ENCODE data around the gene PDK2.
"Not testable (repeated sequence)": the region's sequence is repeated elsewhere in the genome, so short reads cannot be mapped to it uniquely, and the experiment has no call there.

Gene PDK2

DNA sequence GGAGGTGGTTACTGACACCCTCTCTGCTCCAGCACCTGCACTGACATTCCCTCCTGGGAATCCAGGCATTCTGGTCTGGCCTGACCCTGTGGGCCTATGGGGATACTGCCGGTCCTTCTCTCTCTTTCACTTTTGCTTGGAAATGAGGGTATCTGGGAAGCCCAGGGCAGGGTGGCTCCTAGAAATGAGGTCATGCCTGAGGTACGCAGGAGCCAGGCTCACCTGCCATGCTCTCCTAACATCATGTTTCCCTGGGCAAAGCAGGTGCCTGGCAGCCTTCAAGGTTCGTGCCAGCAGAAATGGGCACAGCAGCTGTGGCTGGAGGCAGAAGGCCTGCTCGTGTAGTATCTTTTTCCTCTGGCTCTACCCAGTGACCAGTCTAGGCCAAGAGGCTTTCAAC lies 35.9 kb upstream of the PDK2 start:
- Histone ChIP-seq H2AFZ (no peak overlapping the region), H3K4me2 (ENCODE audit: low read length) (no peak overlapping the region), H3K79me2 (no peaks in the 10 kb centered on the region), H3K27me3 (ENCODE audit: control insufficient read depth, insufficient read depth, low read length) (no peaks in the 10 kb centered on the region), H3K4me1 (peaks cover 18% of the 10 kb centered on the region), H3K9me3 (ENCODE audit: control insufficient read depth, low read length) (no peaks in the 10 kb centered on the region), H3K36me3 (ENCODE audit: control insufficient read depth, insufficient read depth, low read length) (no peaks in the 10 kb centered on the region), H3K4me3 (ENCODE audit: low read depth, low read length) (no peak overlapping the region), H3K27ac (no peak overlapping the region), H3K9ac (no peak overlapping the region)
- TF ChIP-seq, protein P1, sequence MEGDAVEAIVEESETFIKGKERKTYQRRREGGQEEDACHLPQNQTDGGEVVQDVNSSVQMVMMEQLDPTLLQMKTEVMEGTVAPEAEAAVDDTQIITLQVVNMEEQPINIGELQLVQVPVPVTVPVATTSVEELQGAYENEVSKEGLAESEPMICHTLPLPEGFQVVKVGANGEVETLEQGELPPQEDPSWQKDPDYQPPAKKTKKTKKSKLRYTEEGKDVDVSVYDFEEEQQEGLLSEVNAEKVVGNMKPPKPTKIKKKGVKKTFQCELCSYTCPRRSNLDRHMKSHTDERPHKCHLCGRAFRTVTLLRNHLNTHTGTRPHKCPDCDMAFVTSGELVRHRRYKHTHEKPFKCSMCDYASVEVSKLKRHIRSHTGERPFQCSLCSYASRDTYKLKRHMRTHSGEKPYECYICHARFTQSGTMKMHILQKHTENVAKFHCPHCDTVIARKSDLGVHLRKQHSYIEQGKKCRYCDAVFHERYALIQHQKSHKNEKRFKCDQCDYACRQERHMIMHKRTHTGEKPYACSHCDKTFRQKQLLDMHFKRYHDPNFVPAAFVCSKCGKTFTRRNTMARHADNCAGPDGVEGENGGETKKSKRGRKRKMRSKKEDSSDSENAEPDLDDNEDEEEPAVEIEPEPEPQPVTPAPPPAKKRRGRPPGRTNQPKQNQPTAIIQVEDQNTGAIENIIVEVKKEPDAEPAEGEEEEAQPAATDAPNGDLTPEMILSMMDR (IDR thresholded peaks at IDR 0.05), result no peak

DNA sequence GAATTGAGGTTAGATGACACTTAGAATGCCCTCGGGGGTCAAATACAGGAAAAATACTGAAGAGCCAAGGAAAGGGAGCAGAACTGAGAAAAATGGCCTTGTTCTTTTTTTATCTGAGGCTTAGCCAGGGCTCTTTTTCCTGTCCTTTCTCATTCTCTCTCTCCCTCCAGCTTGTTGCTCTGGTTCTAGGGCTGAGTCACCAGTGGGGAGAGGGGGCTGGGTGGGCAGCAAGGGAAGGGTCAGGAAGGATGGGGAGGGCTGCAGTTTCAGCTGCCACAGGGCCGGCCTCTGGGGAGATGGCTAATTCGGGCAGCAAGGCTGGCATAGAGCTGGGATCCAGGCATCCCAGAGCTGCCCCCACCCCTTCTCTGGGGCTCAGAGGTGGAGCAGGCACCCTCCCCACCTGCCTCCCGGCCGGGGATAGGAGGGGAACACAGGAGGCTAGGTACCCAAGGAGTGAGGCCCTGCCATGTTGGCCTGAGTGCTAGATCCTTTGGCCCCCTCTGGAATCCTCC lies 35.3 kb upstream of the PDK2 start:
- no peaks in the 10 kb centered on the region for H3K79me2 ChIP-seq
- H3K36me3 ChIP-seq (ENCODE audit: control insufficient read depth, insufficient read depth, low read length), result no peaks in the 10 kb centered on the region
- H3K27me3 ChIP-seq (ENCODE audit: control insufficient read depth, insufficient read depth, low read length), result no peaks in the 10 kb centered on the region
- H3K9me3 ChIP-seq (ENCODE audit: control insufficient read depth, low read length), result no peaks in the 10 kb centered on the region
- H3K4me1 ChIP-seq, result peaks cover 18% of the 10 kb centered on the region
- no peak overlapping the region for H3K9ac ChIP-seq
- no peak overlapping the region for H3K4me3 ChIP-seq (ENCODE audit: low read depth, low read length)
- no peak overlapping the region for H2AFZ ChIP-seq
- TF ChIP-seq, protein P1 (IDR thresholded peaks at IDR 0.05), result no peak
- no peak overlapping the region for H3K4me2 ChIP-seq (ENCODE audit: low read length)
- H3K27ac ChIP-seq, result no peak overlapping the region

DNA sequence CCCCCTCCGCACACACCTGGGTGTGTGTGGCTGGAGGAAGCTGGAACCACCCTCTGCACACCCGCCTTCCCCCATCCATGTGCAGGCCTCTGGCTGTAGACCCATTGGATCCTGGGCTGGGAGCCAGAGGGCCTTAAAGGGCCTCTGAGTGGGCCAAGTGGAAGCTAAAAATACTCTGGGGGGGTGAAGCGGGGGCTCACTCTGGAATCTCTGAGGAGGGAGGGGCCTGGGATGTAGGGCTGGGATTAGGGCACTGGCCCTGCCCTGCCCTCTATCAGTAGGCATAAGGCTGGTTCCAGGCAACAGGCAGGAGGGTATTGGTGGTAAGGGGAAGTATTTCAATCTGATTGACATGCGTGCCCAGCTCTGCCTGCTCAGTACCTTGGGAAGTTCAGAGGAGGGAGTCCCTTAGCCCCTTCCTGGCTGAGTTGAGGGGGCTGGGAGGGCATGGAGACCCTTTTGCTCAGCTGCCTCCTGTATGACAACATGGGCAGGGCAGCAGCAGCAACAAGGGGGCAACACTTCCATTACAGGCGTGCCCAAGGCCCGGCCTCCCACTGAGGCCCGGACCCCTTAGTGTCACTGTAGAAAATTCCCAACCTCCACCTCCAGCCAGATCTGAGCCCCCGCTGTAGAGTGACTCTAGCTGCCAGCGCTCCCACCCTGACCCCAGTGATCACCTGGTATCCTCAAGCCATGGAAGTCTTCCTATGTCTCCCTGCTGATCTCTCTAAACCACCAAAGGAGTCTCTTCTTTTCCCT lies 34.0 kb upstream of the PDK2 start:
- no peak overlapping the region for H3K27ac ChIP-seq
- H3K4me1 ChIP-seq, result peaks cover 13% of the 10 kb centered on the region
- no peaks in the 10 kb centered on the region for H3K9me3 ChIP-seq (ENCODE audit: control insufficient read depth, low read length)
- H3K4me3 ChIP-seq (ENCODE audit: low read depth, low read length), result no peak overlapping the region
- H2AFZ ChIP-seq, result no peak overlapping the region
- TF ChIP-seq, protein P1 (IDR thresholded peaks at IDR 0.05), result no peak
- H3K4me2 ChIP-seq (ENCODE audit: low read length), result no peak overlapping the region
- H3K9ac ChIP-seq, result no peak overlapping the region
- H3K27me3 ChIP-seq (ENCODE audit: control insufficient read depth, insufficient read depth, low read length), result no peaks in the 10 kb centered on the region
- H3K36me3 ChIP-seq (ENCODE audit: control insufficient read depth, insufficient read depth, low read length), result no peaks in the 10 kb centered on the region
- H3K79me2 ChIP-seq, result peaks cover 2% of the 10 kb centered on the region

DNA sequence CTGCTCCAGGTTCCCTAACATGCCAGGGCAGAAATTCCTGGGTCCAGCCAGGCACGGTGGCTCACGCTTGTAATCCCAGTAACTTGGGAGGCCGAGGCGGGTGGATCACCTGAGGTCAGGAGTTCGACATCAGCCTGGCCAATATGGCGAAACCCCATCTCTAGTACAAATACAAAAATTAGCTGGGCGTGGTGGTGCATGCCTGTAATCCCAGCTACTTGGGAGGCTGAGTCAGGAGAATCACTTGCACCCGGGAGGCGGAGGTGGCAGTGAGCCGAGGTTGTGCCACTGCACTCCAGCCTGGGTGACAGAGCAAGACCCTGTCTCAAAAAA lies 33.5 kb upstream of the PDK2 start:
- not testable (repeated sequence) for H3K4me3 ChIP-seq (ENCODE audit: low read depth, low read length); H3K4me2 ChIP-seq (ENCODE audit: low read length)

DNA sequence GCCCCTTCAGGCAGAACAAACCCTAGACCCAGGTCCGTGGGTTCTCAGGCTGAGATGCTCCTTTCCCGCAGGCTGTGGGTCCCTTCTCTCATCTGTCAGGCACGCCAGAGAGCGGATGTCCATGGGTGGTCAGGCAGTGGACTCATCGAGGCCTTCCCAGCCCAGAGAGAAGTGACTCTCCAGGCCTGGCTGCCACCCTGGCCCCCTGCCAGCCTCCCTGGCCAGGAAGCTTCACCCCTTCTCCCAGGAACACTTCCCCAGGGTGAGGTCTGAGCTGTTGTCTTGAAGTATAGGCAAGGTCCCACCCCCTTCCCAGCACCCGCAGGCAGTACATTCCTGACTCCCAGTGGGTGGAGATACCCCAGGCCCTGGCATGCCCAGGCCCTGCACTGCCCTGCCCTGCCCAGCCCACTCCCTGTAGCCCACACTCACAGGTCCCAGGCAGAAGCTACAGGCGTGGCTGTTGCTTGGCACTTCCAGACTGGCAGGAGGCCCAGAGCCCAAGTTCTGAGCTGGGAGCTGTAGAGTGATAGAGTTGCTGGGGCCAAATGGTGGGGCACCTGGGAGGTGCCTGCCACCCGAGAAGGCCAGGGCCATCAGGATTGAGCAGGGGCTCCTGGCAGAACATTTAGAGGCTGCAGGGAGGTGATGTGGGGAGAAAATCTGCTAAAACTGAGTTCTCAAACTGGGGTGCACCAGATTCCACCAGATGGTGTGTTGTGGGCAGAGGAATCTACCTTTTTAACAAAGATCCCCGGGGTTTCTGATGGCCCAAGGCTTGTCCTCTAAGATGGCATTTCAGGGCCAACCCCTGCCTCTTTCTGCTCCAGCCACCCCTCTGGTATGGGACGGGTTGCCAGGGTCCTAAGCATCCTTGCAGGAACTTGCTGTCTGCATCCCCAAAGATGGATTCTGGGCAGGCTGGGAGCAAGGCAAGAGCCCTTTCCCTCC lies 32.6 kb upstream of the PDK2 start:
- TF ChIP-seq, protein P1 (IDR thresholded peaks at IDR 0.05), result no peak
- peaks cover 13% of the 10 kb centered on the region for H3K4me1 ChIP-seq
- H3K9me3 ChIP-seq (ENCODE audit: control insufficient read depth, low read length), result no peaks in the 10 kb centered on the region
- no peak overlapping the region for H3K4me3 ChIP-seq (ENCODE audit: low read depth, low read length)
- peak overlapping the region; percentile 55 for H3K27ac ChIP-seq
- no peak overlapping the region for H3K4me2 ChIP-seq (ENCODE audit: low read length)
- H2AFZ ChIP-seq, result peak overlapping the region; percentile 40
- peaks cover 3% of the 10 kb centered on the region for H3K79me2 ChIP-seq
- H3K36me3 ChIP-seq (ENCODE audit: control insufficient read depth, insufficient read depth, low read length), result no peaks in the 10 kb centered on the region
- no peaks in the 10 kb centered on the region for H3K27me3 ChIP-seq (ENCODE audit: control insufficient read depth, insufficient read depth, low read length)
- no peak overlapping the region for H3K9ac ChIP-seq

More for the DNA sequence above, 33.5 kb upstream of the PDK2 start:
- not testable (repeated sequence) for H3K9me3 ChIP-seq (ENCODE audit: control insufficient read depth, low read length); H2AFZ ChIP-seq; H3K36me3 ChIP-seq (ENCODE audit: control insufficient read depth, insufficient read depth, low read length); H3K27ac ChIP-seq; H3K9ac ChIP-seq; H3K27me3 ChIP-seq (ENCODE audit: control insufficient read depth, insufficient read depth, low read length); H3K79me2 ChIP-seq
- peaks cover 13% of the 10 kb centered on the region for H3K4me1 ChIP-seq

All from parathyroid adenoma (tissue), 2 donors.